ENCODE measurements around the gene SEC24D.

The SEC24D gene

GRCh38 chr4:118721752-118722151 is 114.2 kb downstream of the SEC24D start:
- Histone ChIP-seq H2BK5ac (ENCODE audit: low read depth, low read length, poor library complexity, severe bottlenecking) (no peak overlapping the region), H2BK120ac (ENCODE audit: low read depth, low read length) (no peak overlapping the region), H3K9me3 (ENCODE audit: control insufficient read depth, low read length) (no peaks in the 10 kb centered on the region), H4K8ac (ENCODE audit: low read length) (no peak overlapping the region), H2AK5ac (ENCODE audit: low read length, severe bottlenecking) (no peak overlapping the region), H3K14ac (ENCODE audit: low read length in 2 of 2) (no peak overlapping the region), H3K18ac (ENCODE audit: low read depth in 1 of 2, low read length in 2 of 2) (no peak overlapping the region), H3K36me3 (ENCODE audit: control insufficient read depth in 1 of 2, insufficient read depth in 2 of 2, low read depth in 1 of 2, low read length in 2 of 2) (peaks cover 22 to 94% of the 10 kb centered on the region in 2 experiments), H3K4ac (ENCODE audit: low read depth in 1 of 2, low read length in 2 of 2) (no peak overlapping the region), H3K79me1 (replicated peaks; ENCODE audit: low read length, poor library complexity, severe bottlenecking) (peaks cover 15% of the 10 kb centered on the region), H3K27ac (ENCODE audit: low read length, poor library complexity, severe bottlenecking) (no peak overlapping the region), H3K4me3 (ENCODE audit: insufficient read depth in 1 of 2, low read depth in 1 of 2, low read length in 2 of 2) (no peak overlapping the region), H2AFZ (ENCODE audit: low read depth, low read length) (no peak overlapping the region), H2BK12ac (ENCODE audit: low read length in 2 of 2) (no peak overlapping the region), H3K27me3 (ENCODE audit: control insufficient read depth in 1 of 2, insufficient read depth in 1 of 2, low read length in 2 of 2) (no peaks in the 10 kb centered on the region), H4K91ac (ENCODE audit: low read length) (no peak overlapping the region), H3K9ac (ENCODE audit: low read length) (no peak overlapping the region), H3K4me2 (ENCODE audit: low read length, poor library complexity, severe bottlenecking) (no peak overlapping the region), H3K23ac (ENCODE audit: low read length in 2 of 2) (no peak overlapping the region), H3K4me1 (ENCODE audit: control insufficient read depth, insufficient read depth, low read depth, low read length) (no peaks in the 10 kb centered on the region), H2BK15ac (ENCODE audit: low read depth, poor library complexity, severe bottlenecking) (no peak overlapping the region)
- WGBS: 100% methylated on average over 1 of the region's 1 CpG
- DNase-seq: no peak

GRCh38 chr4:118718511-118719170 is 117.3 kb downstream of the SEC24D start:
- H2BK15ac ChIP-seq (ENCODE audit: low read depth, poor library complexity, severe bottlenecking): no peak overlapping the region
- no peak overlapping the region for H3K9ac ChIP-seq (ENCODE audit: low read length)
- H3K36me3 ChIP-seq (ENCODE audit: control insufficient read depth in 1 of 2, insufficient read depth in 2 of 2, low read depth in 1 of 2, low read length in 2 of 2): peaks cover 14 to 68% of the 10 kb centered on the region in 2 experiments
- no peak overlapping the region for H3K4me3 ChIP-seq (ENCODE audit: insufficient read depth in 1 of 2, low read depth in 1 of 2, low read length in 2 of 2)
- no peaks in the 10 kb centered on the region for H3K27me3 ChIP-seq (ENCODE audit: control insufficient read depth in 1 of 2, insufficient read depth in 1 of 2, low read length in 2 of 2)
- H2BK5ac ChIP-seq (ENCODE audit: low read depth, low read length, poor library complexity, severe bottlenecking): no peak overlapping the region
- no peak overlapping the region for H2BK12ac ChIP-seq (ENCODE audit: low read length in 2 of 2)
- H3K18ac ChIP-seq (ENCODE audit: low read depth in 1 of 2, low read length in 2 of 2): no peak overlapping the region
- no peak overlapping the region for H2BK120ac ChIP-seq (ENCODE audit: low read depth, low read length)
- no peak overlapping the region for H3K23ac ChIP-seq (ENCODE audit: low read length in 2 of 2)
- H4K91ac ChIP-seq (ENCODE audit: low read length): no peak overlapping the region
- no peak overlapping the region for H3K4me2 ChIP-seq (ENCODE audit: low read length, poor library complexity, severe bottlenecking)
- no peak overlapping the region for H3K14ac ChIP-seq (ENCODE audit: low read length in 2 of 2)
- no peak overlapping the region for H4K8ac ChIP-seq (ENCODE audit: low read length)
- H3K4me1 ChIP-seq (ENCODE audit: control insufficient read depth, insufficient read depth, low read depth, low read length): no peaks in the 10 kb centered on the region
- WGBS: 100% methylated on average over 3 of the region's 4 CpGs
- H2AFZ ChIP-seq (ENCODE audit: low read depth, low read length): no peak overlapping the region
- no peaks in the 10 kb centered on the region for H3K9me3 ChIP-seq (ENCODE audit: control insufficient read depth, low read length)
- DNase-seq: no peak
- peaks cover 3% of the 10 kb centered on the region for H3K79me1 ChIP-seq (replicated peaks; ENCODE audit: low read length, poor library complexity, severe bottlenecking)
- H3K4ac ChIP-seq (ENCODE audit: low read depth in 1 of 2, low read length in 2 of 2): no peak overlapping the region
- H3K27ac ChIP-seq (ENCODE audit: low read length, poor library complexity, severe bottlenecking): no peak overlapping the region
- no peak overlapping the region for H2AK5ac ChIP-seq (ENCODE audit: low read length, severe bottlenecking)

- H3K9ac ChIP-seq (ENCODE audit: low read length): no peak overlapping the region
- no peak overlapping the region for H3K4ac ChIP-seq (ENCODE audit: low read depth in 1 of 2, low read length in 2 of 2)
- H3K18ac ChIP-seq (ENCODE audit: low read depth in 1 of 2, low read length in 2 of 2): no peak overlapping the region
- no peaks in the 10 kb centered on the region for H3K9me3 ChIP-seq (ENCODE audit: control insufficient read depth, low read length)
- peaks cover 9 to 59% of the 10 kb centered on the region in 2 experiments for H3K36me3 ChIP-seq (ENCODE audit: control insufficient read depth in 1 of 2, insufficient read depth in 2 of 2, low read depth in 1 of 2, low read length in 2 of 2)
- H3K4me1 ChIP-seq (ENCODE audit: control insufficient read depth, insufficient read depth, low read depth, low read length): no peaks in the 10 kb centered on the region
- peak overlapping the region; percentile 5 for H4K91ac ChIP-seq (ENCODE audit: low read length)
- H2BK5ac ChIP-seq (ENCODE audit: low read depth, low read length, poor library complexity, severe bottlenecking): no peak overlapping the region
- H2AFZ ChIP-seq (ENCODE audit: low read depth, low read length): no peak overlapping the region
- H3K27ac ChIP-seq (ENCODE audit: low read length, poor library complexity, severe bottlenecking): no peak overlapping the region
- H2BK12ac ChIP-seq (ENCODE audit: low read length in 2 of 2): no peak overlapping the region
- DNase-seq: no peak
- H3K23ac ChIP-seq (ENCODE audit: low read length in 2 of 2): no peak overlapping the region
- no peak overlapping the region for H2BK120ac ChIP-seq (ENCODE audit: low read depth, low read length)
- WGBS: 94% methylated on average over 3 of the region's 3 CpGs
- H3K4me2 ChIP-seq (ENCODE audit: low read length, poor library complexity, severe bottlenecking): no peak overlapping the region
- H3K4me3 ChIP-seq (ENCODE audit: insufficient read depth in 1 of 2, low read depth in 1 of 2, low read length in 2 of 2): no peak overlapping the region
- H3K27me3 ChIP-seq (ENCODE audit: control insufficient read depth in 1 of 2, insufficient read depth in 1 of 2, low read length in 2 of 2): no peaks in the 10 kb centered on the region
- H4K8ac ChIP-seq (ENCODE audit: low read length): no peak overlapping the region
- H2AK5ac ChIP-seq (ENCODE audit: low read length, severe bottlenecking): no peak overlapping the region
- H2BK15ac ChIP-seq (ENCODE audit: low read depth, poor library complexity, severe bottlenecking): no peak overlapping the region
- H3K79me1 ChIP-seq (replicated peaks; ENCODE audit: low read length, poor library complexity, severe bottlenecking): peaks cover 2% of the 10 kb centered on the region
- no peak overlapping the region for H3K14ac ChIP-seq (ENCODE audit: low read length in 2 of 2)
Observed at GRCh38 chr4:118716304-118716703, 119.6 kb downstream of the SEC24D start.

GRCh38 chr4:118714682-118715081 is 121.2 kb downstream of the SEC24D start:
- peaks cover 13 to 54% of the 10 kb centered on the region in 2 experiments for H3K36me3 ChIP-seq (ENCODE audit: control insufficient read depth in 1 of 2, insufficient read depth in 2 of 2, low read depth in 1 of 2, low read length in 2 of 2)
- no peak overlapping the region for H2BK5ac ChIP-seq (ENCODE audit: low read depth, low read length, poor library complexity, severe bottlenecking)
- H3K9me3 ChIP-seq (ENCODE audit: control insufficient read depth, low read length): no peaks in the 10 kb centered on the region
- H2AK5ac ChIP-seq (ENCODE audit: low read length, severe bottlenecking): no peak overlapping the region
- H4K8ac ChIP-seq (ENCODE audit: low read length): no peak overlapping the region
- H2AFZ ChIP-seq (ENCODE audit: low read depth, low read length): no peak overlapping the region
- H3K9ac ChIP-seq (ENCODE audit: low read length): no peak overlapping the region
- no peaks in the 10 kb centered on the region for H3K4me1 ChIP-seq (ENCODE audit: control insufficient read depth, insufficient read depth, low read depth, low read length)
- H3K4ac ChIP-seq (ENCODE audit: low read depth in 1 of 2, low read length in 2 of 2): no peak overlapping the region
- no peak overlapping the region for H3K18ac ChIP-seq (ENCODE audit: low read depth in 1 of 2, low read length in 2 of 2)
- WGBS: 100% methylated on average over 2 of the region's 4 CpGs
- H2BK120ac ChIP-seq (ENCODE audit: low read depth, low read length): no peak overlapping the region
- H3K4me2 ChIP-seq (ENCODE audit: low read length, poor library complexity, severe bottlenecking): no peak overlapping the region
- H3K4me3 ChIP-seq (ENCODE audit: insufficient read depth in 1 of 2, low read depth in 1 of 2, low read length in 2 of 2): no peak overlapping the region
- H2BK12ac ChIP-seq (ENCODE audit: low read length in 2 of 2): no peak overlapping the region
- H3K14ac ChIP-seq (ENCODE audit: low read length in 2 of 2): no peak overlapping the region
- no peak overlapping the region for H4K91ac ChIP-seq (ENCODE audit: low read length)
- no peak overlapping the region for H3K23ac ChIP-seq (ENCODE audit: low read length in 2 of 2)
- H3K79me1 ChIP-seq (replicated peaks; ENCODE audit: low read length, poor library complexity, severe bottlenecking): peaks cover 2% of the 10 kb centered on the region
- no peak overlapping the region for H2BK15ac ChIP-seq (ENCODE audit: low read depth, poor library complexity, severe bottlenecking)
- H3K27ac ChIP-seq (ENCODE audit: low read length, poor library complexity, severe bottlenecking): no peak overlapping the region
- DNase-seq: no peak
- H3K27me3 ChIP-seq (ENCODE audit: control insufficient read depth in 1 of 2, insufficient read depth in 1 of 2, low read length in 2 of 2): no peaks in the 10 kb centered on the region

Data from mesenchymal stem cell (in vitro differentiated cells and primary cell).